Skeletal muscle satellite cell (primary cell): ENCODE data around the gene MYBPHL.

Experiments
- H3K27me3 ChIP-seq: 2 replicates; pipeline ENCODE4 v1.7.0; 2013; ENCODE audit warnings: low read length; ENCODE audit not compliant: control insufficient read depth, insufficient read depth
- H3K36me3 ChIP-seq: 2 replicates; pipeline ENCODE4 v1.7.0; 2013; ENCODE audit warnings: mild to moderate bottlenecking, control low read depth, low read length; ENCODE audit not compliant: insufficient read depth
- H3K4me1 ChIP-seq: 2 replicates; pipeline ENCODE4 v1.7.0; 2013; ENCODE audit warnings: low read length; ENCODE audit not compliant: control insufficient read depth, insufficient read depth
- H3K4me2 ChIP-seq: 2 replicates; pipeline ENCODE4 v1.7.0; 2013; ENCODE audit warnings: mild to moderate bottlenecking, low read length
- H3K4me3 ChIP-seq: 2 replicates; pipeline ENCODE4 v1.7.0; 2013; ENCODE audit warnings: low read length
- H3K9ac ChIP-seq: 2 replicates; pipeline ENCODE4 v1.7.0; 2013; ENCODE audit warnings: mild to moderate bottlenecking, low read depth, low read length, moderate library complexity
- H3K9me3 ChIP-seq: replicated peaks from 2 replicates; pipeline ENCODE4 v1.7.0; 2013; ENCODE audit warnings: mild to moderate bottlenecking, control low read depth, low read length

The MYBPHL gene

DNA sequence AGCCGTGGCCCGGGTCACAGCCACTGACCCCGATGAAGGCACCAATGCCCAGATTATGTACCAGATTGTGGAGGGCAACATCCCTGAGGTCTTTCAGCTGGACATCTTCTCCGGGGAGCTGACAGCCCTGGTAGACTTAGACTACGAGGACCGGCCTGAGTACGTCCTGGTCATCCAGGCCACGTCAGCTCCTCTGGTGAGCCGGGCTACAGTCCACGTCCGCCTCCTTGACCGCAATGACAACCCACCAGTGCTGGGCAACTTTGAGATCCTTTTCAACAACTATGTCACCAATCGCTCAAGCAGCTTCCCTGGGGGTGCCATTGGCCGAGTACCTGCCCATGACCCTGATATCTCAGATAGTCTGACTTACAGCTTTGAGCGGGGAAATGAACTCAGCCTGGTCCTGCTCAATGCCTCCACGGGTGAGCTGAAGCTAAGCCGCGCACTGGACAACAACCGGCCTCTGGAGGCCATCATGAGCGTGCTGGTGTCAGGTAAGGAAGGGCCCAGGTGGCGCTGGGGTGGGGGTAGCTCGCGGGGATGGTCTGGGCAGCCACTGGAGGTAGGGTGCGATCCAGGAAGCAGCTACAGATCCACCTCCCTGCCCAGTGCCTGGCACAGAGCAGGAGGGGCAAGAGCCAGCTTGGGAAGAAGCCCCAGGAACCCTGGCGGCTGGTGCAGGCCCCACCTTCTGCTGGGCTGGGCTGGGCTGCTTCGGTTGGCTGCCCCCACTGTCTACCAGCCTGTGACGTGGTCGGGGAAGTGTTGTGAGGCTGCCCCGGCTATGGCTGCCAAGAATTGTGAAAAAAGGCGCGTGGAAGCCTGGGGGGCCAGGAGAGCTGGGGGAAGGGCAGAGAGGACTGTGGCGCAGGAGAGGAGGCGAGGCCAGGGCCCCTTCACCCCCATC is 53.7 kb downstream of the MYBPHL start:
- Histone ChIP-seq H3K9ac (no peak overlapping the region), H3K36me3 (no peaks in the 10 kb centered on the region), H3K27me3 (peaks cover 20% of the 10 kb centered on the region), H3K4me1 (peaks cover 29% of the 10 kb centered on the region), H3K9me3 (no peaks in the 10 kb centered on the region), H3K4me2 (peak overlapping the region; percentile 29), H3K4me3 (peak overlapping the region; percentile 19)

DNA sequence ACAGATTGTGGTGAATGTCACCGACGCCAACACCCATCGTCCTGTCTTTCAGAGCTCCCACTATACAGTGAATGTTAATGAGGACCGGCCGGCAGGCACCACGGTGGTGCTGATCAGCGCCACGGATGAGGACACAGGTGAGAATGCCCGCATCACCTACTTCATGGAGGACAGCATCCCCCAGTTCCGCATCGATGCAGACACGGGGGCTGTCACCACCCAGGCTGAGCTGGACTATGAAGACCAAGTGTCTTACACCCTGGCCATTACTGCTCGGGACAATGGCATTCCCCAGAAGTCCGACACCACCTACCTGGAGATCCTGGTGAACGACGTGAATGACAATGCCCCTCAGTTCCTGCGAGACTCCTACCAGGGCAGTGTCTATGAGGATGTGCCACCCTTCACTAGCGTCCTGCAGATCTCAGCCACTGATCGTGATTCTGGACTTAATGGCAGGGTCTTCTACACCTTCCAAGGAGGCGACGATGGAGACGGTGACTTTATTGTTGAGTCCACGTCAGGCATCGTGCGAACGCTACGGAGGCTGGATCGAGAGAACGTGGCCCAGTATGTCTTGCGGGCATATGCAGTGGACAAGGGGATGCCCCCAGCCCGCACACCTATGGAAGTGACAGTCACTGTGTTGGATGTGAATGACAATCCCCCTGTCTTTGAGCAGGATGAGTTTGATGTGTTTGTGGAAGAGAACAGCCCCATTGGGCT is 54.5 kb downstream of the MYBPHL start:
- peaks cover 29% of the 10 kb centered on the region for H3K4me1 ChIP-seq
- H3K9ac ChIP-seq, result no peak overlapping the region
- peaks cover 20% of the 10 kb centered on the region for H3K27me3 ChIP-seq
- no peak overlapping the region for H3K4me2 ChIP-seq
- H3K9me3 ChIP-seq, result no peaks in the 10 kb centered on the region
- H3K36me3 ChIP-seq, result no peaks in the 10 kb centered on the region
- no peak overlapping the region for H3K4me3 ChIP-seq

DNA sequence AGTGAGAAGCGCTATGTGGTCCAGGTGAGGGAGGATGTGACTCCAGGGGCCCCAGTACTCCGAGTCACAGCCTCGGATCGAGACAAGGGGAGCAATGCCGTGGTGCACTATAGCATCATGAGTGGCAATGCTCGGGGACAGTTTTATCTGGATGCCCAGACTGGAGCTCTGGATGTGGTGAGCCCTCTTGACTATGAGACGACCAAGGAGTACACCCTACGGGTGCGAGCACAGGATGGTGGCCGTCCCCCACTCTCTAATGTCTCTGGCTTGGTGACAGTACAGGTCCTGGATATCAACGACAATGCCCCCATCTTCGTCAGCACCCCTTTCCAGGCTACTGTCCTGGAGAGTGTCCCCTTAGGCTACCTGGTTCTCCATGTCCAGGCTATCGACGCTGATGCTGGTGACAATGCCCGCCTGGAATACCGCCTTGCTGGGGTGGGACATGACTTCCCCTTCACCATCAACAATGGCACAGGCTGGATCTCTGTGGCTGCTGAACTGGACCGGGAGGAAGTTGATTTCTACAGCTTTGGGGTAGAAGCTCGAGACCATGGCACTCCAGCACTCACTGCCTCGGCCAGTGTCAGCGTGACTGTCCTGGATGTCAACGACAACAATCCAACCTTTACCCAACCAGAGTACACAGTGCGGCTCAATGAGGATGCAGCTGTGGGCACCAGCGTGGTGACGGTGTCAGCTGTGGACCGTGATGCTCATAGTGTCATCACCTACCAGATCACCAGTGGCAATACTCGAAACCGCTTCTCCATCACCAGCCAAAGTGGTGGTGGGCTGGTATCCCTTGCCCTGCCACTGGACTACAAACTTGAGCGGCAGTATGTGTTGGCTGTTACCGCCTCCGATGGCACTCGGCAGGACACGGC is 55.3 kb downstream of the MYBPHL start:
- H3K27me3 ChIP-seq, result peaks cover 20% of the 10 kb centered on the region

DNA sequence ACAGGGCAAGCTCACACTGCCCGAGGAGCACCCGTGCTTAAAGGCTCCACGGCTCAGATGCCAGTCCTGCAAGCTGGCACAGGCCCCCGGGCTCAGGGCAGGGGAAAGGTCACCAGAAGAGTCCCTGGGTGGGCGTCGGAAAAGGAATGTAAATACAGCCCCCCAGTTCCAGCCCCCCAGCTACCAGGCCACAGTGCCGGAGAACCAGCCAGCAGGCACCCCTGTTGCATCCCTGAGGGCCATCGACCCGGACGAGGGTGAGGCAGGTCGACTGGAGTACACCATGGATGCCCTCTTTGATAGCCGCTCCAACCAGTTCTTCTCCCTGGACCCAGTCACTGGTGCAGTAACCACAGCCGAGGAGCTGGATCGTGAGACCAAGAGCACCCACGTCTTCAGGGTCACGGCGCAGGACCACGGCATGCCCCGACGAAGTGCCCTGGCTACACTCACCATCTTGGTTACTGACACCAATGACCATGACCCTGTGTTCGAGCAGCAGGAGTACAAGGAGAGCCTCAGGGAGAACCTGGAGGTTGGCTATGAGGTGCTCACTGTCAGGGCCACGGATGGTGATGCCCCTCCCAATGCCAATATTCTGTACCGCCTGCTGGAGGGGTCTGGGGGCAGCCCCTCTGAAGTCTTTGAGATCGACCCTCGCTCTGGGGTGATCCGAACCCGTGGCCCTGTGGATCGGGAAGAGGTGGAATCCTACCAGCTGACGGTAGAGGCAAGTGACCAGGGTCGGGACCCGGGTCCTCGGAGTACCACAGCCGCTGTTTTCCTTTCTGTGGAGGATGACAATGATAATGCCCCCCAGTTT is 56.1 kb downstream of the MYBPHL start:
- no peak overlapping the region for H3K4me3 ChIP-seq
- no peaks in the 10 kb centered on the region for H3K36me3 ChIP-seq
- no peak overlapping the region for H3K9ac ChIP-seq
- H3K9me3 ChIP-seq, result no peaks in the 10 kb centered on the region
- H3K4me2 ChIP-seq, result peak overlapping the region; percentile 95
- H3K27me3 ChIP-seq, result peaks cover 13% of the 10 kb centered on the region
- peaks cover 29% of the 10 kb centered on the region for H3K4me1 ChIP-seq

More for the DNA sequence above, 55.3 kb downstream of the MYBPHL start:
- no peak overlapping the region for H3K4me3 ChIP-seq
- H3K4me2 ChIP-seq, result no peak overlapping the region
- H3K9me3 ChIP-seq, result no peaks in the 10 kb centered on the region
- H3K4me1 ChIP-seq, result peaks cover 29% of the 10 kb centered on the region
- H3K36me3 ChIP-seq, result no peaks in the 10 kb centered on the region
- H3K9ac ChIP-seq, result no peak overlapping the region

DNA sequence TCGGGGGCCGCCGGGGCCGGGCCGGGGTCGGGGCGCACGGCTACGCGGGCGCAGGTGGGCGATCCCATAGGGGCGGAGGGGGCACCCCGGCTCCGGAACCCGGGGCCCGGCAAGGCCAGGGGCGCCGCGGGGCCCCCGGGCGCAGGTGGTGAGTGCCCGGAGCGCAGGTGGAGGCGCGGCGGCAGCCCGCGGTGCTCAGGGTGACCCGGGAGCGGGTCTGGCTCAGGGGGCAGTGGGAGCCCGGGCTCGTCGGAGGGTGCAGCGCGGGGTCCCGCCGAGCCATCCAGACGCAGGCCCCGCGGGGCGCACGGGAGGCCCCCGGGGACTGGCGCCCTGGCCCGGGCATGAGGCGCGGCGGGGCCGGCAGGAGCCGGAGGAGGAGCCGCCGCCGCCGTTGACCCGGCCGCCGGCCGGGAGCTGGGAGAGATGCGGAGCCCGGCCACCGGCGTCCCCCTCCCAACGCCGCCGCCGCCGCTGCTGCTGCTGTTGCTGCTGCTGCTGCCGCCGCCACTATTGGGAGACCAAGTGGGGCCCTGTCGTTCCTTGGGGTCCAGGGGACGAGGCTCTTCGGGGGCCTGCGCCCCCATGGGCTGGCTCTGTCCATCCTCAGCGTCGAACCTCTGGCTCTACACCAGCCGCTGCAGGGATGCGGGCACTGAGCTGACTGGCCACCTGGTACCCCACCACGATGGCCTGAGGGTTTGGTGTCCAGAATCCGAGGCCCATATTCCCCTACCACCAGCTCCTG is 57.0 kb downstream of the MYBPHL start:
- Histone ChIP-seq H3K4me2 (peak overlapping the region; percentile 95), H3K4me3 (peak overlapping the region; percentile 67), H3K27me3 (peaks cover 10% of the 10 kb centered on the region), H3K9me3 (no peaks in the 10 kb centered on the region), H3K9ac (no peak overlapping the region), H3K36me3 (no peaks in the 10 kb centered on the region), H3K4me1 (peaks cover 24% of the 10 kb centered on the region)

DNA sequence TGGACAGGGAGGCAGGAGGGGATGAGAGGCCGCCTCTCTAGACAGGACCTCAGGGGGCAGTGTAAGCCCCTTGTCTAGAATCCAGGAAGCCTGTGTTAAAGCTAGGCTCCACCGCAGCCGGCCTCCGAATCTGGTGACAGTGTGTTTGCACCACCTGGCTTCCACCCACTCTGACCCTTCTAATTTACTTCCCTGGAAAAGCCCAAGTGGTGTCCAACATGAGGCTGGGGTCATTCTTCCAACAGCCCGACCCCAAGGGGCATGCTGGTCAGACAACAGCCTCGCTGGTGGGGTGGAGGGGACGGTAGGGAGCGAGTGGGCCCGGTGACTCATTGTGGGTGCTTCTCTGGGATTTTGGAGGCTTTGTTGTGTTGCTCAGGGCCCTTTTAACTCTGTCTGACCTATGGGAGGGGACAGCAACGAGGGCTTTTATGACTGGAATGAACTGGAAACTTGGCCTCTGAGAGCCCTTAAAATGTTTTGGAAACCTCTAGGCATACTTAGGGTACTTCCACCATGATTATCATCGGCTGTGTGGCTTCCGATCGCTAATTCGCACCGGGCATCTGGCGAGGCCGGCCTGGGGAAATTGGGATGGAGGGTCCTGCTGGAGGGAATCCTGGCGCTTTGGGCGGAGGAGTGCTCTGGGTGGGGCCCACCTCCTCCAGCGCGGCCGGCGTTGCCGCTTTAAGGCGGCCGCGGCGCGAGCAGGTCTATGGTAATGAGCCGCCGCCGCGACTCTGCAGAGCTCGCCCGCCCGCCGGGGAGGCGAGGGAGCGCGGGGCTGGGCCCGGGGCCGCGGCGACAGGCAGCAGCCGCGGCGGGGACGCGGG is 57.8 kb downstream of the MYBPHL start, which contains the start of gene CELSR2:
Gene CELSR2, plus strand, starts transcription at position 743 of the 833 bp plus-strand sequence. CDS start 541 bp downstream, outside the sequence.
- no peak within 1 kb of the TSS for H3K9ac ChIP-seq
- H3K4me3 ChIP-seq, result peak within 1 kb of the TSS; percentile 67
- no peaks in the 10 kb centered on the region for H3K9me3 ChIP-seq
- H3K36me3 ChIP-seq, result no peaks in the 10 kb centered on the region
- peaks cover 10% of the 10 kb centered on the region for H3K27me3 ChIP-seq
- H3K4me2 ChIP-seq, result peak within 1 kb of the TSS; percentile 95
- peaks cover 16% of the 10 kb centered on the region for H3K4me1 ChIP-seq

DNA sequence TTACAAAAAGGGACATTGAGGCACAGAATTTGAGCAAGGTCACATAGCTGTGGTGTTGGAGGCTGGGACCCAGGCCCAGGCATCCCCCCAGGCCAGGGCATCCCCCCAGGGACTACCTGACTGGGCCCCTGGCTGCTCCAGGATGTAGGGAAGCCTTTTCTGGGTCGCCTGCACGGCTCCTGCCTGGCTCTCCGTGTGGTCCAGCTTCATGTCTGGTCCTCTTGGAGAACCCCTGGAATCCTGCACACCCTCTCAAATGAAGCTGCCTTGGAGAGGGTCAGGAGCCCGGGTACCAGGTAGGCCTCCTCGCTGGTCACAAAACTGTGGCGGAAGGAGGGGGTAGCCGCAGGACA is 58.4 kb downstream of the MYBPHL start:
- H3K4me3 ChIP-seq, result no peak overlapping the region
- no peak overlapping the region for H3K9ac ChIP-seq
- no peaks in the 10 kb centered on the region for H3K9me3 ChIP-seq
- H3K27me3 ChIP-seq, result peaks cover 10% of the 10 kb centered on the region
- H3K4me2 ChIP-seq, result no peak overlapping the region
- no peaks in the 10 kb centered on the region for H3K36me3 ChIP-seq
- peaks cover 10% of the 10 kb centered on the region for H3K4me1 ChIP-seq

DNA sequence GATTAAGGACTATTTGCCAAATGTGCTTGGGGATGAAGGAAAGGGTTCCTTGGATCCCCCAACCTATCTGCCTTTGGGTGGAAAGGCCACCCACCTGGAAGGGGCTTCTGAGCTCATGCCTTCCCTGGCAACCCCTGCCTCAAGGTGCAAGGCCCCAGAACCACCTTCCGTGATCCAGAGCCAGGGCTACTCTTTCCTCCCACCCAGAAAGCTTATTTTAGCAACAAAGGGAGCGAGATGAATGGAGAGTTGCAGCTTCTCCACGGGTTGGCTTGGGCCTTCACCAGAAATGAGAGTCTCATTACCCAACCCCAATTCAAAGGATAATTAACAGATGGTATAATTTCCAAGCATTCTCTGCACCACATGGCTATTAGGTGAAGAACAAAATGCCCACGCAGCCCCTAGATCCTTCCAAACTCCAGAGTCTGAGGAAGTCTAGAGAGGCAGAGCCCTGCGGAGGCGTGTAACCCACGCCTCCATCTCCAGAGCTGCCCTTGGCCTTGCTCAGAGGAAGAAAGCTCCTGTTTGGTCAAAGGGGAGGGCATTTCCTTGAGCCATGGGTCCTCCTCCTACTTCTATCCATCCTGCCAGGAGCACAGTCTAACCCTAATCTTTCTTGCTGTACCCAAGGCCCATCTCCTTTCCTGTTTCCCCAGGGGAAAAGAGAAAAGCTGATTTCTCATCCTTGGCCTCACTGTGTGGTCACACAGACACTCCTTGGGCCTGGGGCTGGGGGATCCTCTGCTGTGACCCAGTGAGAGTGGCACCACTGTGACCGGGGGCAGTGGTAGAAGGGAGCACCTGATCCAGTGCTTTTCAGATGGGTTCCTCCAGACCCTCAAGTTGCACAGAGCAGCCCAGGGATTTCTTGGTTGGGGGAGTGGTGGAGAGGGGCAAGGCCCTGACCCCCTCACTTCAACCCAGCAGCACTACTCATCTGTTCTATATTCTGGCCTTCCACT is 59.1 kb downstream of the MYBPHL start:
- no peak overlapping the region for H3K4me2 ChIP-seq
- no peaks in the 10 kb centered on the region for H3K9me3 ChIP-seq
- H3K27me3 ChIP-seq, result peaks cover 10% of the 10 kb centered on the region
- peaks cover 9% of the 10 kb centered on the region for H3K4me1 ChIP-seq
- H3K36me3 ChIP-seq, result no peaks in the 10 kb centered on the region
- H3K9ac ChIP-seq, result no peak overlapping the region
- H3K4me3 ChIP-seq, result no peak overlapping the region

DNA sequence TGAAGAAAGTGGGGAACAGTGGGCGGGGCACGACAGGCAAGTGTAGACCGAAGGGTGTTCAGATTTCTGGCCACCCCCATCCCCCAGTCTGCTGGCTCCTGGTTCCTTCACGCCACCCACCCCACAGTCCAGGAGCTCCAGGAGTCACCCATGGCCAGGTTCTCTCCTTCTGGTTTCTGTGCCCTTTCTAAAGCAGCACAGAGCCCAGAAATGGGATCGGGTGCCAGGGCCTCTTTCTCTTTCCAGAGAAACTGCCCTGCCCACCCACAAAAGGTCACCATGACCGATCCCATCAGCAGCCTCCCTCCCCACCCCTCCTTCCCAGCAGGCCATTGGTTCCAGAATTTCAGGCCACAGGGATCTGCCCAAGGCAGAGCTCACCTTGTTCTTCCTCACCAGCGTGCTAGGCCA is 60.7 kb downstream of the MYBPHL start:
- Histone ChIP-seq H3K4me3 (no peak overlapping the region), H3K4me1 (peaks cover 14% of the 10 kb centered on the region), H3K27me3 (peaks cover 10% of the 10 kb centered on the region)

More for the DNA sequence above, 60.7 kb downstream of the MYBPHL start:
- no peaks in the 10 kb centered on the region for H3K36me3 ChIP-seq
- H3K9ac ChIP-seq, result no peak overlapping the region
- H3K4me2 ChIP-seq, result no peak overlapping the region
- no peaks in the 10 kb centered on the region for H3K9me3 ChIP-seq
